Measurements from ENCODE around the gene KRT33B. TPM values are rescaled to one million over a fixed set of nuclear protein-coding genes. Genes with fewer than 3 reads are reported as not detected.
"Not testable (repeated sequence)": the region's sequence is repeated elsewhere in the genome, so short reads cannot be mapped to it uniquely, and the experiment has no call there.

KRT33B gene
- total RNA-seq, 1 donor = under 0.01 TPM

GRCh38 chr17:41351177-41351576 is 18.4 kb downstream of the KRT33B start:
- DNase-seq (ENCODE audit: low read depth) = no peak
- TF ChIP-seq CTCF (IDR thresholded peaks at IDR 0.05; ENCODE audit: insufficient read depth, low read depth, low read length) = no peak
- H3K4me3 ChIP-seq (ENCODE audit: low read depth, low read length) = no peak overlapping the region

- DNase-seq (ENCODE audit: low read depth); H3K4me3 ChIP-seq (ENCODE audit: low read depth, low read length): not testable (repeated sequence)
Observed at GRCh38 chr17:41350381-41350878, 19.2 kb downstream of the KRT33B start, which contains the start of gene KRT33A. KRT33A (minus strand) TSS chr17:41350828; CDS start chr17:41350767, 61 bp downstream.

GRCh38 chr17:41347869-41348760 is 21.5 kb downstream of the KRT33B start:
- no peak for TF ChIP-seq CTCF (IDR thresholded peaks at IDR 0.05; ENCODE audit: insufficient read depth, low read depth, low read length)
- no peak overlapping the region for H3K4me3 ChIP-seq (ENCODE audit: low read depth, low read length)
- DNase-seq (ENCODE audit: low read depth) = no peak

- not testable (repeated sequence) for H3K4me3 ChIP-seq (ENCODE audit: low read depth, low read length); DNase-seq (ENCODE audit: low read depth)
Observed at GRCh38 chr17:41346421-41346820, 23.2 kb downstream of the KRT33B start.

DNA sequence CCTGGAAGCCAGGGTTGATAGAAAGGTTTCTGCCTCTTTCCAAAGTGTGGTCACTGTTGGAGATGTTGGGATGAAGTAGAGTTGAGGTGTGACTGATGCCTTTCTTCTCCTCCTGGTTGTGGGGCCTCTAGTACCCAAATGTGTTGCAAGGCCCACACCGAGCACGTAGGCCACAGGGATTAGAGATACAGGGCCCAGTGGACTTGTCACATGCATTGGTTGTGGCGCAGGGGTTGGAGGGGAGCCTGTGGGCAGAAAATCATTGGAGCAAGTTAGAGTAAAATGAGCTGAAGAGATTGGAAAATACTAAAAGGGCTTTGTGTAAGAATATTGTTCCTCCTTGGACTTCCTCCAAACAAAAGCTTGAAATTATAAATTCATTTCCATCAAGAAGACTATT is 23.6 kb downstream of the KRT33B start:
- no peak for TF ChIP-seq CTCF (IDR thresholded peaks at IDR 0.05; ENCODE audit: insufficient read depth, low read depth, low read length)
- no peak overlapping the region for H3K4me3 ChIP-seq (ENCODE audit: low read depth, low read length)
- no peak for DNase-seq (ENCODE audit: low read depth)

DNA sequence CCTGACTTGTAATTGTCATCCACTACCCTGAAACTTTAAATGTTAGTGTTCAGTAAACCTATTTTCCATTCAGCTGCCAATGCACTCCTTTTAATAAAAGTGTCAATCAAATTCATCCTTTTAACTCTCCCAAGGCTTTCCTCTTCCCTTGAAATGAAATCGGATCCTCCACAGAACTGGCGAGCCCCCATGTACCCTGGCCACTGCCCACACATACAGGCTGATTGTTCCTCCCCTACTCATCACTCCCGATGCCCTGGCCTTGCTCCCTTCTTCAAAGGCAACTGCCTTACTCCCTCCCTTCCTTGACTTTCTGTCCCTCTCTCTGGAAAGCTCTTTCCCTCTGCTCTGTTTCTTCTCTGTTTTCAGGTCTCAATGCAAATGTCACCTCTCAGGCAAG is 26.6 kb downstream of the KRT33B start:
- no peak overlapping the region for H3K4me3 ChIP-seq (ENCODE audit: low read depth, low read length)
- no peak for TF ChIP-seq CTCF (IDR thresholded peaks at IDR 0.05; ENCODE audit: insufficient read depth, low read depth, low read length)
- DNase-seq (ENCODE audit: low read depth) = no peak

DNA sequence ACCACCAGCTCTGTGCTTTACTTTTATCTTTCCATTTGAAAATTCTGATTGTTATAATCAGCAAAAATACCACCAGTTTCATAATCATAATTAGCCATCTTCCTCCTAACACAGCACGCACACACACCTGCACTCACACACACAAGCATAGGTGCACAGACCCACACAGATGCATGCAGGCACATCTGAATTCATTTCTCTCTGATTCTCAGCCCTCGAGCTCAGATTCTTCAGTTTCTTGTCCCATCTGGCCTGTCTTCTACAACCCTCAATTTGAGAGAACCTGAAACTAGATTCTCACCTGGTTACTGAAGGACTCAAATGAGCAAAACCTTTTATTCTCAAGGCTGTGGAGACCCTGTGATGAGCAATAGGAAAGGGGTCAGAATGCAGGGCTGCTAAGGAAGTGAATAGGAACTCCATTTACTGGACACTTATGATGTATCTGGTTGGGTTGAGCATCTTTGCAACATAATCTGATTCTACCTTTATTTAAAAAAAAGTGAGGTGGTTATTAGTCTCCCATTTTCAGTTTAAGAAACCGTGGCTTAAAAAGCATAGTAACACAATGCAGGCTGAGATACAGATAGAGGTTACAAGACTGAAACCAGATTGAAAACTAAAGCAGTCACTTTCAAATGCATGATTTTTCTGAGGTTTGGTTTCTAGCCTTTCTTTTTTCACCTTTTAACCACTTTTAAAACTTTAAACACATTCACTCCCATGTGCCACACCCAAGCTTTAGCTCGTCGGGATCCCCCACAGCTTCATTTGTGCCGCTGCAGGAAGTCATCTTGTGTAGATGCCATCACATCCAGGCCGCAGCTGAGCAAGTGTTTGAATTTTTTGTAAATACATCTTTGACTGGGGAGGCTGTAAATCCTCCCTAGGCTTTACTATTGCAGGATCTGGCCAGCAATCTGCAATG is 28.4 kb downstream of the KRT33B start:
- DNase-seq (ENCODE audit: low read depth) = no peak
- no peak overlapping the region for H3K4me3 ChIP-seq (ENCODE audit: low read depth, low read length)
- TF ChIP-seq CTCF (IDR thresholded peaks at IDR 0.05; ENCODE audit: insufficient read depth, low read depth, low read length) = no peak

All from fibroblast of villous mesenchyme (primary cell).